Measurements from ENCODE around the gene KLHDC3. TPM values are rescaled to one million over a fixed set of nuclear protein-coding genes. Genes with fewer than 3 reads are reported as not detected.

Gene KLHDC3
- total and polyA plus RNA-seq, 2 of the 13 experiments (the other 11 are each of a cell fraction or from before 2014, with no cell fraction given): 78.3 to 91.5 TPM

DNA sequence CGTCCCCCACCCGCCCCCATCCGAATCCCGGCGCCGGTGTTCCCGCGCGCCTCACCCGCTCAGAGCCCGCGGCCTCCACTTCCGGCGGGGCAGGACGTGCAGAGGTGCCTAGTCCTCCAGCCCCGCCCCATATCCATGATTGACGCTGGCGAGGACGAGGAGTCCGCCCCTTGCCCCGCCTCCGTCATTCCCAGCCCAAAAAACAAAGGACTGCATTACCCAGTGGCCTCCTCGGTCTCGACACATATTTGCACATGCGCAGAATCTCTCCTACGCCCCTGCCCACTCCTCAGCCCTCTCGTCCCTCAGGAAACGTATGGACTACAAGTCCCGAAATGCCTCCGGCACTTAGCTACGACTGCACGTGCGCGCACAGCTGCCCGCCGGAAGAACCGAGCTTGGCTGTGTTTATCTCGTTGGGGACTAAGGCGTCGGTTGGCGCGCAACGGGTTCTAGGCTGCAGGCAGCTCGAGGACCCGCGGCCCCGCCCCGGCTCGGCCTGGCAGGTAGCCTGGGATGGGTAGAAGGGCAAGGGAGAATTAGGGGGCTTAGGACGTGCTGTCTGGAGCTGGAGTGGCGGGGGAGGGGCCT is at the start of gene KLHDC3, which contains the start of gene MEA1 (continued):
- TF ChIP-seq, protein P1, sequence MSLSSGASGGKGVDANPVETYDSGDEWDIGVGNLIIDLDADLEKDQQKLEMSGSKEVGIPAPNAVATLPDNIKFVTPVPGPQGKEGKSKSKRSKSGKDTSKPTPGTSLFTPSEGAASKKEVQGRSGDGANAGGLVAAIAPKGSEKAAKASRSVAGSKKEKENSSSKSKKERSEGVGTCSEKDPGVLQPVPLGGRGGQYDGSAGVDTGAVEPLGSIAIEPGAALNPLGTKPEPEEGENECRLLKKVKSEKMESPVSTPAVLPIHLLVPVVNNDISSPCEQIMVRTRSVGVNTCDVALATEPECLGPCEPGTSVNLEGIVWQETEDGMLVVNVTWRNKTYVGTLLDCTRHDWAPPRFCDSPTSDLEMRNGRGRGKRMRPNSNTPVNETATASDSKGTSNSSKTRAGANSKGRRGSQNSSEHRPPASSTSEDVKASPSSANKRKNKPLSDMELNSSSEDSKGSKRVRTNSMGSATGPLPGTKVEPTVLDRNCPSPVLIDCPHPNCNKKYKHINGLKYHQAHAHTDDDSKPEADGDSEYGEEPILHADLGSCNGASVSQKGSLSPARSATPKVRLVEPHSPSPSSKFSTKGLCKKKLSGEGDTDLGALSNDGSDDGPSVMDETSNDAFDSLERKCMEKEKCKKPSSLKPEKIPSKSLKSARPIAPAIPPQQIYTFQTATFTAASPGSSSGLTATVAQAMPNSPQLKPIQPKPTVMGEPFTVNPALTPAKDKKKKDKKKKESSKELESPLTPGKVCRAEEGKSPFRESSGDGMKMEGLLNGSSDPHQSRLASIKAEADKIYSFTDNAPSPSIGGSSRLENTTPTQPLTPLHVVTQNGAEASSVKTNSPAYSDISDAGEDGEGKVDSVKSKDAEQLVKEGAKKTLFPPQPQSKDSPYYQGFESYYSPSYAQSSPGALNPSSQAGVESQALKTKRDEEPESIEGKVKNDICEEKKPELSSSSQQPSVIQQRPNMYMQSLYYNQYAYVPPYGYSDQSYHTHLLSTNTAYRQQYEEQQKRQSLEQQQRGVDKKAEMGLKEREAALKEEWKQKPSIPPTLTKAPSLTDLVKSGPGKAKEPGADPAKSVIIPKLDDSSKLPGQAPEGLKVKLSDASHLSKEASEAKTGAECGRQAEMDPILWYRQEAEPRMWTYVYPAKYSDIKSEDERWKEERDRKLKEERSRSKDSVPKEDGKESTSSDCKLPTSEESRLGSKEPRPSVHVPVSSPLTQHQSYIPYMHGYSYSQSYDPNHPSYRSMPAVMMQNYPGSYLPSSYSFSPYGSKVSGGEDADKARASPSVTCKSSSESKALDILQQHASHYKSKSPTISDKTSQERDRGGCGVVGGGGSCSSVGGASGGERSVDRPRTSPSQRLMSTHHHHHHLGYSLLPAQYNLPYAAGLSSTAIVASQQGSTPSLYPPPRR (CRISPR knock-in tag; IDR thresholded peaks at IDR 0.05; ENCODE audit: borderline replicate concordance): peak; percentile 54; the same call in 1 of the 2 replicates
- TF ChIP-seq PCBP2 (optimal IDR thresholded peaks at IDR 0.05; ENCODE audit: low read depth, low read length, poor library complexity, severe bottlenecking): no peak
- no peak for TF ChIP-seq FOSL1 (CRISPR knock-in tag; IDR thresholded peaks at IDR 0.05; ENCODE audit: borderline replicate concordance)
- TF ChIP-seq MAFF (IDR thresholded peaks at IDR 0.05; ENCODE audit: low read depth, low read length): 0 out of 2 replicates have a peak, but pooled peaks have one; percentile 30
- TF ChIP-seq, protein P2, sequence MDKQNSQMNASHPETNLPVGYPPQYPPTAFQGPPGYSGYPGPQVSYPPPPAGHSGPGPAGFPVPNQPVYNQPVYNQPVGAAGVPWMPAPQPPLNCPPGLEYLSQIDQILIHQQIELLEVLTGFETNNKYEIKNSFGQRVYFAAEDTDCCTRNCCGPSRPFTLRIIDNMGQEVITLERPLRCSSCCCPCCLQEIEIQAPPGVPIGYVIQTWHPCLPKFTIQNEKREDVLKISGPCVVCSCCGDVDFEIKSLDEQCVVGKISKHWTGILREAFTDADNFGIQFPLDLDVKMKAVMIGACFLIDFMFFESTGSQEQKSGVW (CRISPR knock-in tag; IDR thresholded peaks at IDR 0.05; ENCODE audit: borderline replicate concordance): no peak
- no peak for TF ChIP-seq MBD4 (IDR thresholded peaks at IDR 0.05; ENCODE audit: borderline replicate concordance, low read length)
- TF ChIP-seq RARA (CRISPR knock-in tag; IDR thresholded peaks at IDR 0.05): peak; percentile 27; the same call in 1 of the 2 replicates
- TF ChIP-seq ZNF274 (CRISPR knock-in tag; IDR thresholded peaks at IDR 0.05): no peak
- TF ChIP-seq RFX1 (IDR thresholded peaks at IDR 0.05): no peak; the same call in 1 of the 2 replicates
- 0 out of 2 replicates have a peak, but pooled peaks have one; percentile 29 for TF ChIP-seq NRL (CRISPR knock-in tag; IDR thresholded peaks at IDR 0.05; ENCODE audit: borderline replicate concordance)
- TF ChIP-seq, protein P3, sequence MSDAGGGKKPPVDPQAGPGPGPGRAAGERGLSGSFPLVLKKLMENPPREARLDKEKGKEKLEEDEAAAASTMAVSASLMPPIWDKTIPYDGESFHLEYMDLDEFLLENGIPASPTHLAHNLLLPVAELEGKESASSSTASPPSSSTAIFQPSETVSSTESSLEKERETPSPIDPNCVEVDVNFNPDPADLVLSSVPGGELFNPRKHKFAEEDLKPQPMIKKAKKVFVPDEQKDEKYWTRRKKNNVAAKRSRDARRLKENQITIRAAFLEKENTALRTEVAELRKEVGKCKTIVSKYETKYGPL (CRISPR knock-in tag; IDR thresholded peaks at IDR 0.05): no peak
- no peak for TF ChIP-seq ZNF615 (CRISPR knock-in tag; IDR thresholded peaks at IDR 0.05; ENCODE audit: borderline replicate concordance)
- TF ChIP-seq KLF11 (CRISPR knock-in tag; IDR thresholded peaks at IDR 0.05): peak; percentile 86
- TF ChIP-seq FOXK2 (IDR thresholded peaks at IDR 0.05): peak; percentile 96
- TF ChIP-seq ZNF34 (CRISPR knock-in tag; IDR thresholded peaks at IDR 0.05; ENCODE audit: borderline replicate concordance): no peak
- peak; percentile 76 for TF ChIP-seq REPIN1 (CRISPR knock-in tag; IDR thresholded peaks at IDR 0.05; ENCODE audit: borderline replicate concordance, low read depth)
- TF ChIP-seq HNF4A (CRISPR knock-in tag; IDR thresholded peaks at IDR 0.05): no peak
- no peak for TF ChIP-seq ZBTB8A (CRISPR knock-in tag; IDR thresholded peaks at IDR 0.05; ENCODE audit: borderline replicate concordance, low read depth)
- TF ChIP-seq ZNF7 (CRISPR knock-in tag; IDR thresholded peaks at IDR 0.05): no peak
- TF ChIP-seq, protein P4, sequence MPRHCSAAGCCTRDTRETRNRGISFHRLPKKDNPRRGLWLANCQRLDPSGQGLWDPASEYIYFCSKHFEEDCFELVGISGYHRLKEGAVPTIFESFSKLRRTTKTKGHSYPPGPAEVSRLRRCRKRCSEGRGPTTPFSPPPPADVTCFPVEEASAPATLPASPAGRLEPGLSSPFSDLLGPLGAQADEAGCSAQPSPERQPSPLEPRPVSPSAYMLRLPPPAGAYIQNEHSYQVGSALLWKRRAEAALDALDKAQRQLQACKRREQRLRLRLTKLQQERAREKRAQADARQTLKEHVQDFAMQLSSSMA (CRISPR knock-in tag; IDR thresholded peaks at IDR 0.05): no peak
- TF ChIP-seq MZF1 (CRISPR knock-in tag; IDR thresholded peaks at IDR 0.05; ENCODE audit: borderline replicate concordance): no peak
- TF ChIP-seq TCF12 (IDR thresholded peaks at IDR 0.05): no peak
- TF ChIP-seq TCF12 (CRISPR knock-in tag; IDR thresholded peaks at IDR 0.05): no peak
- peak; percentile 62; the same call in 1 of the 2 replicates for TF ChIP-seq ZNF430 (CRISPR knock-in tag; IDR thresholded peaks at IDR 0.05)
- TF ChIP-seq NFATC3 (CRISPR knock-in tag; IDR thresholded peaks at IDR 0.05): no peak
